Gastrocnemius medialis (tissue), 4 donors: ENCODE data around the gene NCAPD3.
"Not testable (repeated sequence)": the region's sequence is repeated elsewhere in the genome, so short reads cannot be mapped to it uniquely, and the experiment has no call there.

ENCODE experiments used
- CTCF ChIP-seq, 5 experiments: fragments of 450-650 bp in 3 of 5; fragments of 200-600 bp in 2 of 5; sonication (generic) in 2 of 5; IDR thresholded peaks in 4 of 5; conservative IDR thresholded peaks in 1 of 5; 1 replicate in 4 of 5; 2 replicates in 1 of 5; pipeline ENCODE4 v1.5.1; 2016 to 2019; ENCODE audit warnings: antibody characterized with exemption in 5 of 5, mild to moderate bottlenecking in 3 of 5, moderate library complexity in 3 of 5
- POLR2A ChIP-seq, 2 donors: fragments of 450-650 bp; IDR thresholded peaks; one replicate each; pipeline ENCODE4 v1.6.1; 2017; ENCODE audit warnings: antibody characterized with exemption in 2 of 2, mild to moderate bottlenecking in 2 of 2, moderate library complexity in 2 of 2

- TF ChIP-seq POLR2A (IDR thresholded peaks at IDR 0.05); CTCF (IDR thresholded peaks at IDR 0.05 in 4 of 5, conservative IDR thresholded peaks at IDR 0.05 in 1 of 5): not testable (repeated sequence)
Measured at GRCh38 chr11:134255184-134255561, 31.4 kb upstream of the NCAPD3 start.
